ENCODE data around the gene TTC7B.

- no peak for TF ChIP-seq ARID3A (IDR thresholded peaks at IDR 0.05; ENCODE audit: borderline replicate concordance, low read depth, low read length)
- TF ChIP-seq POLR3A (IDR thresholded peaks at IDR 0.05; ENCODE audit: borderline replicate concordance, extremely low read depth, insufficient read depth, insufficient read length): no peak
- no peak for TF ChIP-seq KDM1A (IDR thresholded peaks at IDR 0.05)
- no peak for TF ChIP-seq ERF (CRISPR knock-in tag; IDR thresholded peaks at IDR 0.05)
- TF ChIP-seq, protein P1, sequence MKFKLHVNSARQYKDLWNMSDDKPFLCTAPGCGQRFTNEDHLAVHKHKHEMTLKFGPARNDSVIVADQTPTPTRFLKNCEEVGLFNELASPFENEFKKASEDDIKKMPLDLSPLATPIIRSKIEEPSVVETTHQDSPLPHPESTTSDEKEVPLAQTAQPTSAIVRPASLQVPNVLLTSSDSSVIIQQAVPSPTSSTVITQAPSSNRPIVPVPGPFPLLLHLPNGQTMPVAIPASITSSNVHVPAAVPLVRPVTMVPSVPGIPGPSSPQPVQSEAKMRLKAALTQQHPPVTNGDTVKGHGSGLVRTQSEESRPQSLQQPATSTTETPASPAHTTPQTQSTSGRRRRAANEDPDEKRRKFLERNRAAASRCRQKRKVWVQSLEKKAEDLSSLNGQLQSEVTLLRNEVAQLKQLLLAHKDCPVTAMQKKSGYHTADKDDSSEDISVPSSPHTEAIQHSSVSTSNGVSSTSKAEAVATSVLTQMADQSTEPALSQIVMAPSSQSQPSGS (CRISPR knock-in tag; IDR thresholded peaks at IDR 0.05): no peak
- TF ChIP-seq ZNF124 (CRISPR knock-in tag; IDR thresholded peaks at IDR 0.05): no peak
- TF ChIP-seq MYNN (IDR thresholded peaks at IDR 0.05): no peak
- TF ChIP-seq MYNN (CRISPR knock-in tag; IDR thresholded peaks at IDR 0.05): no peak
- no peak for TF ChIP-seq TBP (optimal IDR thresholded peaks at IDR 0.05; ENCODE audit: low read depth, low read length)
- TF ChIP-seq ZNF24 (IDR thresholded peaks at IDR 0.05): no peak
- TF ChIP-seq PCBP1 (IDR thresholded peaks at IDR 0.05; ENCODE audit: low read depth, low read length, poor library complexity, severe bottlenecking): no peak
- no peak for TF ChIP-seq GATA2 (CRISPR knock-in tag; IDR thresholded peaks at IDR 0.05)
- TF ChIP-seq SOX6 (IDR thresholded peaks at IDR 0.05): no peak
- TF ChIP-seq PRPF4 (IDR thresholded peaks at IDR 0.05; ENCODE audit: insufficient read depth, low read depth, low read length, poor library complexity, severe bottlenecking): no peak
- no peak for TF ChIP-seq LEF1 (IDR thresholded peaks at IDR 0.05)
Measured at GRCh38 chr14:90519262-90519920, 296.8 kb downstream of the TTC7B start.

Data from K562 (cell line).